Neuronal stem cell (in vitro differentiated cells): ENCODE results near the gene SLC5A3.
A peak's percentile ranks its signal among the peaks of the same experiment; 100 is the strongest.

ENCODE experiments used
- DNase-seq: peaks from one replicate; pipeline ENCODE4 v3.0.0-alpha.2; 2013; ENCODE audit warnings: low spot score
- H2AFZ ChIP-seq: one replicate; pipeline ENCODE4 v1.6.1; 2013; ENCODE audit warnings: mild to moderate bottlenecking, low read length, inconsistent platforms
- H2AK5ac ChIP-seq: 2 replicates; pipeline ENCODE4 v1.6.1; 2013; ENCODE audit warnings: low read depth, mild to moderate bottlenecking, inconsistent platforms, low read length, moderate library complexity, mixed read lengths
- H2BK120ac ChIP-seq: 2 replicates; pipeline ENCODE4 v1.6.1; 2013; ENCODE audit warnings: low read depth, mild to moderate bottlenecking, inconsistent platforms, low read length, moderate library complexity, mixed read lengths
- H2BK12ac ChIP-seq: one replicate; pipeline ENCODE4 v1.6.1; 2013; ENCODE audit warnings: low read length, inconsistent platforms
- H2BK15ac ChIP-seq: 2 replicates; pipeline ENCODE4 v1.6.1; 2013; ENCODE audit warnings: mild to moderate bottlenecking, low read length, inconsistent platforms, mixed read lengths
- H2BK5ac ChIP-seq: one replicate; pipeline ENCODE4 v1.6.1; 2013; ENCODE audit warnings: inconsistent platforms, mild to moderate bottlenecking, low read length, moderate library complexity
- H3K14ac ChIP-seq: one replicate; pipeline ENCODE4 v1.6.1; 2013; ENCODE audit warnings: low read length, inconsistent platforms
- H3K18ac ChIP-seq: 2 replicates; pipeline ENCODE4 v1.6.1; 2013; ENCODE audit warnings: low read length, inconsistent platforms
- H3K23ac ChIP-seq: 2 replicates; pipeline ENCODE4 v1.6.1; 2013; ENCODE audit warnings: low read depth, mild to moderate bottlenecking, mixed read lengths, low read length, inconsistent platforms; ENCODE audit not compliant: poor library complexity
- H3K27ac ChIP-seq: replicated peaks from 3 replicates; pipeline ENCODE4 v1.5.1; 2013; ENCODE audit warnings: low read length, inconsistent platforms
- H3K27me3 ChIP-seq, 3 experiments: 2 replicates each; pipeline ENCODE4 v1.6.1; 2013; ENCODE audit warnings: low read length in 3 of 3, mild to moderate bottlenecking in 2 of 3, inconsistent platforms in 1 of 3, low read depth in 1 of 3, mixed read lengths in 1 of 3, moderate library complexity in 1 of 3; ENCODE audit not compliant: control insufficient read depth in 3 of 3, insufficient read depth in 3 of 3
- H3K36me3 ChIP-seq, 2 donors: replicated peaks in 1 of 2; 2 replicates each; pipeline ENCODE4 v1.6.1; 2013; ENCODE audit warnings: low read length in 2 of 2; ENCODE audit not compliant: control insufficient read depth in 2 of 2, insufficient read depth in 2 of 2
- H3K4ac ChIP-seq: 2 replicates; pipeline ENCODE4 v1.6.1; 2013; ENCODE audit warnings: inconsistent platforms, mild to moderate bottlenecking, low read length, moderate library complexity
- H3K4me1 ChIP-seq, 2 donors: 1 replicate in 1 of 2; 2 replicates in 1 of 2; pipeline ENCODE4 v1.6.1; 2013; ENCODE audit warnings: low read length in 2 of 2, low read depth in 1 of 2; ENCODE audit not compliant: control insufficient read depth in 2 of 2, insufficient read depth in 1 of 2
- H3K4me2 ChIP-seq: one replicate; pipeline ENCODE4 v1.6.1; 2013; ENCODE audit warnings: mild to moderate bottlenecking, low read length, inconsistent platforms; ENCODE audit not compliant: insufficient read depth, poor library complexity, severe bottlenecking
- H3K4me3 ChIP-seq, 2 donors: 2 replicates each; pipeline ENCODE4 v1.5.1; 2013; ENCODE audit warnings: low read length in 2 of 2, mild to moderate bottlenecking in 2 of 2, inconsistent platforms in 1 of 2, moderate library complexity in 1 of 2
- H3K79me1 ChIP-seq: one replicate; pipeline ENCODE4 v1.6.1; 2013; ENCODE audit warnings: low read depth, mild to moderate bottlenecking, inconsistent platforms, low read length, moderate library complexity
- H3K9ac ChIP-seq: one replicate; pipeline ENCODE4 v1.6.1; 2013; ENCODE audit warnings: mild to moderate bottlenecking, low read depth, low read length, inconsistent platforms; ENCODE audit not compliant: poor library complexity
- H3K9me3 ChIP-seq, 2 donors: replicated peaks in 1 of 2; 2 replicates each; pipeline versions ENCODE3 to v1.6.1; 2013; ENCODE audit warnings: low read length in 2 of 2, mild to moderate bottlenecking in 2 of 2, inconsistent platforms in 1 of 2, low read depth in 1 of 2, mixed read lengths in 1 of 2, moderate library complexity in 1 of 2; ENCODE audit not compliant: control insufficient read depth in 2 of 2, insufficient read depth in 1 of 2
- H4K8ac ChIP-seq: one replicate; pipeline ENCODE4 v1.6.1; 2013; ENCODE audit warnings: low read depth, mild to moderate bottlenecking, inconsistent platforms, low read length, moderate library complexity
- H4K91ac ChIP-seq: one replicate; pipeline ENCODE4 v1.6.1; 2013; ENCODE audit warnings: low read length, low read depth, mild to moderate bottlenecking, inconsistent platforms; ENCODE audit not compliant: poor library complexity
- WGBS, 2 donors: extraction: QIAGEN DNeasy Blood & Tissue Kit; methylation state at CpG; one replicate each; pipeline ENCODE4 v1.1.7; 2013; ENCODE audit warnings: missing lambda C conversion rate in 2 of 2, mixed read lengths in 1 of 2; ENCODE audit not compliant: insufficient read length in 2 of 2, insufficient replicate concordance in 1 of 2; ENCODE audit errors: extremely low coverage in 2 of 2; 5-methylcytosine and 5-hydroxymethylcytosine counted together

SLC5A3 gene

DNA sequence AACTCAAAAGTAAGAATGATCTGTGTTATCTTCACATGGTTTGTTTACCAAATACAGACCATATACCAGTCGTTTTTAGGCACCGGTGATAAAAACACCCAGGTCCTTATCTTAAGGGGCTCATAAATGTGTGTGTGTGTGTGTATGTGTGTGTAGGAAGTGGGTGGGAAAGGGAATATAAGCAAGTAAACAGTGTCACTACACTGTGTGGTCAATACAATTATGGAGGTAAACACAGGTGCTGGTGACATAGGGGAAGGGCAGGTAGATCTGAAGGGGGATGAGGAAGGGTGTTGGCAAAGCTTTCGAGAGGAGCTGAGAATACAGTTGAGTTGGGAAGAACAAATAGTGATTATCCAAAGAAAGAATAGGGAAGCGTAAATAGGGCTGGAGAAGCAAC, 19.1 kb upstream of the SLC5A3 start:
- Histone ChIP-seq H2BK15ac (no peak overlapping the region), H3K79me1 (no peaks in the 10 kb centered on the region), H3K9ac (peak overlapping the region; percentile 5), H3K23ac (no peak overlapping the region), H3K4me2 (no peak overlapping the region), H4K8ac (no peak overlapping the region), H2BK120ac (no peak overlapping the region), H3K4me3 (no peak overlapping the region), H3K27ac (no peak overlapping the region), H2BK12ac (no peak overlapping the region), H3K4me1 (no peaks in the 10 kb centered on the region), H3K14ac (no peak overlapping the region), H3K36me3 (no peaks in the 10 kb centered on the region), H2BK5ac (no peak overlapping the region), H4K91ac (no peak overlapping the region), H3K18ac (no peak overlapping the region), H3K27me3 (peaks cover 0 to 9% (median 0%) of the 10 kb centered on the region in 3 experiments), H3K9me3 (no peaks in the 10 kb centered on the region), H2AFZ (no peak overlapping the region), H3K4ac (no peak overlapping the region), H2AK5ac (no peak overlapping the region)
- no peak for DNase-seq
- no CpG with 5 or more reads among the region's 4 CpGs for WGBS, 2 donors

DNA sequence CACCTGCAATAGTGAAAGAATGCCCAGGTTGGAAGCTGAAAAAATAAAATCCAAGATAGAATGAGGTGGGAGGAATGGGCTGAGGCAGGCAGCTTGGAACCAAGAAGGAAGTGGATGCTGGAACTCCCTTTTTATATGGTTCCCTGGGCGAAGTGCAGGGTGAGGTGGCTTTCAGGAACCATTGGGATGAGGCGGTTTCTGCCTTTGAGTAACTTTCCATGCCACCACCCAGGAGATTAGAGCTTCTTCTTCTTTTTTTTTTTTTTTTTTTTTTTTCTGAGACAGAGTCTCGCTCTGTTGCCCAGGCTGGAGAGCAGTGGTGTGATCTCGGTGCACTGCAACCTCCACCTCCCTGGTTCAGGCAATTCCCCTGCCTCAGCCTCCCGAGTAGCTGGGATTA, 17.8 kb upstream of the SLC5A3 start:
- H3K27ac ChIP-seq, result no peak overlapping the region
- H3K4me3 ChIP-seq, result no peak overlapping the region
- no peak overlapping the region for H2BK12ac ChIP-seq
- no peak overlapping the region for H3K4ac ChIP-seq
- no peak overlapping the region for H4K8ac ChIP-seq
- H3K4me1 ChIP-seq, result no peaks in the 10 kb centered on the region
- no peaks in the 10 kb centered on the region for H3K36me3 ChIP-seq
- no peak overlapping the region for H3K18ac ChIP-seq
- H4K91ac ChIP-seq, result no peak overlapping the region
- no peak overlapping the region for H2AFZ ChIP-seq
- peaks cover 0 to 9% (median 0%) of the 10 kb centered on the region in 3 experiments for H3K27me3 ChIP-seq
- no peak overlapping the region for H2BK15ac ChIP-seq
- H3K9ac ChIP-seq, result no peak overlapping the region
- H2BK5ac ChIP-seq, result no peak overlapping the region
- H3K9me3 ChIP-seq, result no peaks in the 10 kb centered on the region
- H2BK120ac ChIP-seq, result no peak overlapping the region
- WGBS, 2 donors, result no CpG with 5 or more reads among the region's 5 CpGs
- no peak overlapping the region for H3K4me2 ChIP-seq
- no peak overlapping the region for H3K14ac ChIP-seq
- H3K79me1 ChIP-seq, result no peaks in the 10 kb centered on the region
- H3K23ac ChIP-seq, result no peak overlapping the region
- no peak for DNase-seq
- no peak overlapping the region for H2AK5ac ChIP-seq

DNA sequence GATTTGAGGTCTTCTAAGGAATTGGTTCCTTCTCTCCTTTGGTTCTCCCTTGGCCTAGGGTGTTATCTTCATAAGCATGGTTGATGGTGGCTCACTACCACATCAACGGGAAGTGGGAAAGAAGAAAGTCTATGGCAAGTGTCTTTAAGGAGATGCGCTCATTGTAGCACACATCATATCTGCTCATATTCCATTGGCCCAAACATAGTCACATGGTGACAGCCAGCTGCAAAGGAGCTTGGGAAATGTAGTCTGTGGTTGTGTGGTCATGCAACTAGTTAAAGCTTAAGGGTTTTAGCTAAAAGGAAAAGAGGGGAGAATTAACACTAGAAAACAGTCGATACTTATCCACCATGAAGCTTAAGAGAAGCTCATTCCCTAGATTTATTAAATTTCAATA, 11.4 kb upstream of the SLC5A3 start:
- no peak overlapping the region for H3K4me2 ChIP-seq
- H4K91ac ChIP-seq, result no peak overlapping the region
- no peaks in the 10 kb centered on the region for H3K4me1 ChIP-seq
- H3K14ac ChIP-seq, result no peak overlapping the region
- no peak overlapping the region for H2AK5ac ChIP-seq
- no peak overlapping the region for H2BK12ac ChIP-seq
- no peak overlapping the region for H2AFZ ChIP-seq
- no peaks in the 10 kb centered on the region for H3K36me3 ChIP-seq
- H3K4ac ChIP-seq, result no peak overlapping the region
- no peaks in the 10 kb centered on the region for H3K79me1 ChIP-seq
- no peak overlapping the region for H3K27ac ChIP-seq
- no peak overlapping the region for H3K18ac ChIP-seq
- no peak overlapping the region for H3K9ac ChIP-seq
- no peak overlapping the region for H2BK15ac ChIP-seq
- no peak overlapping the region for H2BK5ac ChIP-seq
- H3K27me3 ChIP-seq, result no peaks in the 10 kb centered on the region
- H3K23ac ChIP-seq, result no peak overlapping the region
- WGBS, 2 donors, result no CpG with 5 or more reads among the region's 3 CpGs
- no peak for DNase-seq
- no peak overlapping the region for H4K8ac ChIP-seq
- no peaks in the 10 kb centered on the region for H3K9me3 ChIP-seq
- no peak overlapping the region for H3K4me3 ChIP-seq
- no peak overlapping the region for H2BK120ac ChIP-seq

DNA sequence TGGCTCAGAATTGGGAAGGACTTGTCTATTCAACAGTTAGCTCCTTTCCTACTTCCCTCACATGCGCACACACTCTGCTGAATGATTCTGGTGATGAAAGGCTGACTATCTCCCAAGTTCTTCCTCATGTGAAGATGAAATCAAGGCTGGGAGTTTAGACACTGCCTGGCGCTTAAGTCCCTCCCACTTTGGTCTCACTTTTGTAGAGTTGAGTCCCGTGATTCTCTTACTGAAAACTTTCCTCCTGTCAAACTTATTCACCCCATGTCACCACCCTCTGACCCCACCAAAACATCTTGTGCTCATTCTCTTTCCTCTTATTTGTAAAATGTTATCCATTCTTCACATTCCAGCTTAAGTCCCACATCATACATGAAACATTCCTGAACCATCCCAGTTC, 8.4 kb upstream of the SLC5A3 start:
- H2AFZ ChIP-seq, result no peak overlapping the region
- no peak overlapping the region for H3K9ac ChIP-seq
- no peak overlapping the region for H3K4me2 ChIP-seq
- no peak overlapping the region for H2BK12ac ChIP-seq
- H3K4ac ChIP-seq, result no peak overlapping the region
- no peak overlapping the region for H2BK15ac ChIP-seq
- peaks cover 0 to 4% (median 0%) of the 10 kb centered on the region in 3 experiments for H3K27me3 ChIP-seq
- H2BK5ac ChIP-seq, result no peak overlapping the region
- no peak overlapping the region for H3K27ac ChIP-seq
- no peak overlapping the region for H3K14ac ChIP-seq
- H3K79me1 ChIP-seq, result no peaks in the 10 kb centered on the region
- H3K4me1 ChIP-seq, result no peaks in the 10 kb centered on the region
- no peak overlapping the region for H2BK120ac ChIP-seq
- WGBS, 2 donors, result no CpG with 5 or more reads among the region's 3 CpGs
- no peak overlapping the region for H4K8ac ChIP-seq
- H3K18ac ChIP-seq, result no peak overlapping the region
- no peaks in the 10 kb centered on the region for H3K9me3 ChIP-seq
- H3K36me3 ChIP-seq, result no peaks in the 10 kb centered on the region
- H3K4me3 ChIP-seq, result no peak overlapping the region
- no peak overlapping the region for H3K23ac ChIP-seq
- no peak for DNase-seq
- no peak overlapping the region for H2AK5ac ChIP-seq
- H4K91ac ChIP-seq, result no peak overlapping the region
